Spleen (tissue), 7 donors: ENCODE measurements around the gene DDX56.

Source experiments
- CTCF ChIP-seq, 11 experiments: fragments of 200-600 bp in 7 of 11; fragments of 450-650 bp in 4 of 11; sonication (generic) in 4 of 11; IDR thresholded peaks in 8 of 11; conservative IDR thresholded peaks in 3 of 11; 1 replicate in 7 of 11; 2 replicates in 4 of 11; pipeline versions ENCODE4 v1.4.0 to v1.8.0; 2016 to 2021; ENCODE audit warnings: antibody characterized with exemption in 11 of 11, inconsistent platforms in 4 of 11, mild to moderate bottlenecking in 1 of 11
- POLR2A ChIP-seq, 3 donors: fragments of 450-650 bp; IDR thresholded peaks; one replicate each; pipeline ENCODE4 v1.5.1; 2017; ENCODE audit warnings: antibody characterized with exemption in 3 of 3, mild to moderate bottlenecking in 1 of 3
- POLR2AphosphoS5 ChIP-seq, 3 donors: sonication (generic); formaldehyde crosslinking; IDR thresholded peaks; one replicate each; pipeline ENCODE4 v1.5.1; 2017; ENCODE audit warnings: antibody characterized with exemption in 3 of 3
- donor health status: DM: no; HTN: no; CAD: no; lungs with moderate emphysema.
- donor health status: DM: no; HTN: no; CAD: no.
- donor health status: DM: no; HTN: no; CAD: no.

- no peak for TF ChIP-seq POLR2A (IDR thresholded peaks at IDR 0.05)
- no peak for TF ChIP-seq CTCF (IDR thresholded peaks at IDR 0.05 in 8 of 11, conservative IDR thresholded peaks at IDR 0.05 in 3 of 11)
- no peak for TF ChIP-seq POLR2AphosphoS5 (IDR thresholded peaks at IDR 0.05)
These were observed 7.0 kb downstream of the DDX56 start for GRCh38 chr7:44566680-44567079.
